Fibroblast of pulmonary artery (primary cell): Measurements from ENCODE around the gene LMNTD2.
"Not testable (repeated sequence)": the region's sequence is repeated elsewhere in the genome, so short reads cannot be mapped to it uniquely, and the experiment has no call there.

Experiments
- DNase-seq: peaks from one replicate; pipeline ENCODE4 v3.0.0-alpha.2; 2010; ENCODE audit warnings: low read depth
- H3K4me3 ChIP-seq: replicated peaks from 2 replicates; pipeline ENCODE4 v1.5.1; 2011; ENCODE audit warnings: low read depth, mild to moderate bottlenecking, control low read depth, low read length, moderate library complexity
- TF ChIP-seq, protein P1 (sequence below): IDR thresholded peaks from 2 replicates; pipeline ENCODE4 v1.5.1; 2011; ENCODE audit warnings: mild to moderate bottlenecking, control low read depth, low read length, inconsistent platforms; ENCODE audit errors: missing control alignments

LMNTD2 gene

DNA sequence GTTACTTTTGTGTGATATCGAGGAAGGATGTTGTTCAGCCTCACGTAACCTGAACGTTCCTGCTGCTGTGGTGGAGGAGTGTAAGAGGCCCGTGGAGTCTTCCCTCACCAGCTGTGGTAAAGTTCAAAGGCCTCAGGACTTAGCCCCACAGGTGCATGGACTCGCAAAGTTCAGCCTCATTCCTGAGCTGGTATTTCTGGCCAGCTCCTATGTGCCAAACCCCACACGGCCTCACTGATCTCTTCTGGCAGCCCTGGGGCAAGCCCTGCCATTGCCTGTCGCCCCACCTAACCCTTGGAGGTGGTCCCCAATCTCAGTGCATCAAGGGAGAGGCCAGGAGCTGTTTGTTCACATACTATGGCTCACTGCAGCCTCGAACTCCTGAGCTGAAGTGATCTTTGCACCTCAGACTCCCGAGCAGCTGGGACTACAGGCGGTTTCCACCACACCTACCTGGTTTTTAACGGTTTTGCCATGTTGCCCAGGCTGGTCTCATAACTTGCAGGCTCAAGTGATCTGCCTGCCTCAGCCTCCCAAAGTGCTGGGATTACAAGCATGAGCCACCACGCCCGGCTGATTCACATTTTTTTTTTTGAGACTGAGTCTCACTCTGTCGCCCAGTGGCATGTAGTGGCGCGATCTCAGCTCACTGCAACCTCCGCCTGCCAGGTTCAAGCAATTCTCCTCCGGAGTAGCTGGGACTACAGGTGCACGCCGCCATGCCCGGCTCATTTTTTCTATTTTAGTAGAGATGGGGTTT is 17.9 kb upstream of the LMNTD2 start:
- H3K4me3 ChIP-seq: peak overlapping the region; percentile 91
- TF ChIP-seq, protein P1, sequence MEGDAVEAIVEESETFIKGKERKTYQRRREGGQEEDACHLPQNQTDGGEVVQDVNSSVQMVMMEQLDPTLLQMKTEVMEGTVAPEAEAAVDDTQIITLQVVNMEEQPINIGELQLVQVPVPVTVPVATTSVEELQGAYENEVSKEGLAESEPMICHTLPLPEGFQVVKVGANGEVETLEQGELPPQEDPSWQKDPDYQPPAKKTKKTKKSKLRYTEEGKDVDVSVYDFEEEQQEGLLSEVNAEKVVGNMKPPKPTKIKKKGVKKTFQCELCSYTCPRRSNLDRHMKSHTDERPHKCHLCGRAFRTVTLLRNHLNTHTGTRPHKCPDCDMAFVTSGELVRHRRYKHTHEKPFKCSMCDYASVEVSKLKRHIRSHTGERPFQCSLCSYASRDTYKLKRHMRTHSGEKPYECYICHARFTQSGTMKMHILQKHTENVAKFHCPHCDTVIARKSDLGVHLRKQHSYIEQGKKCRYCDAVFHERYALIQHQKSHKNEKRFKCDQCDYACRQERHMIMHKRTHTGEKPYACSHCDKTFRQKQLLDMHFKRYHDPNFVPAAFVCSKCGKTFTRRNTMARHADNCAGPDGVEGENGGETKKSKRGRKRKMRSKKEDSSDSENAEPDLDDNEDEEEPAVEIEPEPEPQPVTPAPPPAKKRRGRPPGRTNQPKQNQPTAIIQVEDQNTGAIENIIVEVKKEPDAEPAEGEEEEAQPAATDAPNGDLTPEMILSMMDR: no peak
- DNase-seq: no peak

DNA sequence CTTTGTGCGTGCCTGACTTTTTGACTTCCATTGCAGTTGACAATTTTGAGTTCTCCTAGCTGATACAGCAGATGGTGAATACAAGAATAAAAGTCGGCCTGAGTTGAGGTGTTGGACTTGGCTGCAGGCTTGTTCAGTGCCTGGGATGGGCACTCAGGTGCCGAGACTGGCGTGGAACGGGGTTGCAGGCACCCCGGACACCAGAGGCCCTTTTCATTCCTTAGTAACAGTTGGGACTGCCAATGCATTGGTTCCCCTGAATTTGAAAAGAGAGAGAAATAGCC is 17.0 kb upstream of the LMNTD2 start:
- DNase-seq: no peak
- TF ChIP-seq, protein P1: no peak
- peak overlapping the region; percentile 91 for H3K4me3 ChIP-seq

DNA sequence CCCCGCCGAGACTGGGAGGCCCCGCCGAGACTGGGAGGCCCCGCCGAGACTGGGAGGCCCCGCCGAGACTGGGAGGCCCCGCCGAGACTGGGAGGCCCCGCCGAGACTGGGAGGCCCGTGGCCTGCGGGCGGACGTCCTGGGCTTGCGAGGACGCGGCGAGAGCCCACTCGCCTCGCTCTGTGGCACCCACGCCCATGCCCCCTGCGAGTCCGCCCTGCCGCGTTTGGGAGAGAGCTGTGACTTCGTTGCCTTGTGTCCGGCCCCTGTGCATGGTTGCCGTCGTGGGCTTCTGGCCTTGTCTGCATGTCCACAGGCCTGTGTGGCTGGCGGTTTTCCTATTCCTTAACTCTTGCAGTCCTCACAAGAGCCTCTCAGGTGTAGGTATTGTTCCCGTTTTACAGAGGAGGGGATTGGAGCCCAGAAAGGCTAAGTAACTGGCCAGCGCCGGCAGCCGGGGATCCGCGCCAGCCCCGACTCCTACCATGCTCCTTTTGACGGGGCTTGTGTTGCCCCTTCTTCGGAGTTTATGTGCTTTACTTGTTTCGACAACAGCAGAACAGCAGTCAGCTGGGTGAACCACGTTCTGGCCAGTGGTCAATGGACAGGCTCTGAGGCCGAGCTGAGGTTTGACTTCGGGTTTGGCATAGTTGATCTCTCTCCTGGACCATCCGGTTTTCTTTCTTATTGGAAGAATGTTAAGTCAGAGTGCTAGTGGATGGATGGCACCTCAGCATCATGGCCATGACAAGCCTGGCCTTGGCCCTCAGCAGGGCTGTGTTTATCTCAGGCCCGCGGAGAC is 16.5 kb upstream of the LMNTD2 start:
- peak; percentile 11 for DNase-seq
- TF ChIP-seq, protein P1: no peak
- H3K4me3 ChIP-seq: peak overlapping the region; percentile 91

DNA sequence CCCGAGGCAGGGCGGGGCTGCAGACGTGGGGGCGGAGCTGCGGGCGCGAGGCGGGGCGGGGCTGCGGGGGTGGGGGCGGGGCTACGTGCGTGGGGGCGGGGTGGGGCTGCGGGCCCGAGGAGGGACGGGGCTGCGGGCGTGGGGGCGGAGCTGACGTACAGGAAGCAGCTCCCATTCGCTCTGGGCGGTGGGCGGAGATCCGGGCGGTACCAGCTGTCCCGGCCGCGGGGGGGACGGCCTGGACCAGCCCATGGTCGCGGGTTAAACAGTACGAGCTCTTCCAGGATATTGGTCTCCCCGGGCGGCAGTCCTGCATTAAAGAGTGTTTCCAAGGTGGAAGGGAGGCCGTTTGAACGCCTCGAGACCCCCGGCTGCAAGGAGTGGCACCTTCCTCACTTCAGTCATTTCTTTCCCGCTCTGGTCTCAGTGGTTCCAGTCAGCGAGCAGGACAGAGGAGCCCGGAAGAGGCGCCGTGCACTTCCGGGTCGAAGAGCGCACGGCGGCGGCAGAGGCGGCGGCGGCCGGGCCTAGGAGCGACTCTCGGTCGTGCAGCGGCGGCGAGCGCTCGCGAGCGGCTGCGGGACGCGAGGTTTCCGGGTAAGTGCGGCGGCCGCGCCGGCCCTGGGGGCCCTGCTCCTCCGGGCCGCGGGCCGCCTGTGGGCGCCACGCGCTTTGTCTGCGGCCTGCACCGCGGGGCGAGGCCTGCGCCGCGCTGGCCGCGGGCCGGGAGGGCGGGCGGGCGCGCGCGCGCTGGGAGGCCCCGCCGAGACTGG is 15.6 kb upstream of the LMNTD2 start, which contains the start of gene PHRF1:
TSS of gene PHRF1 (plus strand) at position 475 of the 773 bp plus-strand sequence. CDS start 5,043 bp downstream, outside the sequence.
- peak; percentile 96 for DNase-seq
- peak within 1 kb of the TSS; percentile 91 for H3K4me3 ChIP-seq
- TF ChIP-seq, protein P1: no peak

DNA sequence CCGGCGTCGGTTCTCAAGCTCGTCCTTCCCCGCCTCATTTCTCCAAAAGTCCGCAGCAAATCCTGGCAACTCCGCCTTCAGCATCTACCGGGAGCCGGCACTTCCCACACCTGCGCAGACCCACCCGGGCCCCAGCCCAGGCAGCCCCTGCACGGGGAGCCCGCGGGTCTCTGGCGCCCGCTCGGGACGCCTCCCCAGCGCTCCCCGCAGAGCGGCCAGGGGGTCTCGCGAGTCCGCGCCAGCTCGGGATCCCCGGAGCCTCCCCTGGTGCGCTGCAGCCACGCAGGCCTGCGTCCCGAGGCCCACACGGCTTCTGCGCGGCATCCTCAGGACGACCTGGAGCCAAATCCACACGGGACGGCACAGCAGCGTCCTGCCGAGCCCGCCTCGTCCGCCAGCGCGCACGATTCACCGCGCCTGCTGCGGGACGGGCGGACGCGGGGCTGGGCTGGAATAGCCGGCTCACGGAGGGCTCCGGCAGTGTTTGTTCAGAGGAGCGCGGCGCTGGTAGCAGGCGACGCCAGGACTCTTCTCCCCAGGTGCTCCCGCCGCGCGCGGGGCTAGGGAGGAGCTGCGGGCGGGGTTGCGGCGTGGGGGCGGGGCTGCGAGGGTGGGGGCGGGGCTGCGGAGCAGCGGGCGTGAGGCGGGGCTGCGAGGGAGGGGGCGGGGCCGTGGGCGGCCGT is 14.9 kb upstream of the LMNTD2 start:
- DNase-seq: peak; percentile 10
- H3K4me3 ChIP-seq: peak overlapping the region; percentile 61
- TF ChIP-seq, protein P1: no peak

DNA sequence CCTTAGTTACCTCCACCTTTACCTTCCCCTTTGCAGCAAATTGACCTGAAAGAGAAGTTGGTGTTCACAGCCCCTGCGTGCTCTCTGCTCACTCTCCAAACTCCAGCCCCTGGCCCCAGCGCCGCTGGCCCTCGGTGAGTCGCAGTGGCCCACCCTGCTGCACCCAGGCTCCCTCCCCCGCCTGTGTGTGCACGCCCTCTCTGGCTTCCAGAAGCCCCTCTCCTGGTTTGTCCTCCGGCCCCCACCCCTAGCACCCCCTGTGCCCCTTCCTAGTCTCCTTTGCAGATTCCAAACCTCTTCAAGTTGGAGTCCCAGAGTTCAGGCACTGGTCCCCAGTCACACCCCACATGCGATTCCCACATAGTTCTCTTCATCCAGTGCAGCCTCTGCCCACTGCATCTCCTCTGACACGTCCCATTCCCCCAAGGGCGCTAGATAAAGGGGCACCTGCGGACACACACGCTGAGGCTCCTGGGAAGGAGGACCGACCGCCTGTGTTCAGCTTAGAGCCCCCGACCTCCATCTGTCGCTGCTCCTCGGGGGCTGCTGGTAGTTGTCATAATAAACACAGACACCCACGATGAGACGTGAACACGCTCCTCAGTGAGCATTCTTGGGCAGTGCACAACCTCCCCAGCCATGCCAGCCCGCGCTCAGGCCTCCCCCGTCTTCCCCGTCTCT is 14.2 kb upstream of the LMNTD2 start:
- TF ChIP-seq, protein P1: no peak
- no peak for DNase-seq
- peak overlapping the region; percentile 61 for H3K4me3 ChIP-seq

DNA sequence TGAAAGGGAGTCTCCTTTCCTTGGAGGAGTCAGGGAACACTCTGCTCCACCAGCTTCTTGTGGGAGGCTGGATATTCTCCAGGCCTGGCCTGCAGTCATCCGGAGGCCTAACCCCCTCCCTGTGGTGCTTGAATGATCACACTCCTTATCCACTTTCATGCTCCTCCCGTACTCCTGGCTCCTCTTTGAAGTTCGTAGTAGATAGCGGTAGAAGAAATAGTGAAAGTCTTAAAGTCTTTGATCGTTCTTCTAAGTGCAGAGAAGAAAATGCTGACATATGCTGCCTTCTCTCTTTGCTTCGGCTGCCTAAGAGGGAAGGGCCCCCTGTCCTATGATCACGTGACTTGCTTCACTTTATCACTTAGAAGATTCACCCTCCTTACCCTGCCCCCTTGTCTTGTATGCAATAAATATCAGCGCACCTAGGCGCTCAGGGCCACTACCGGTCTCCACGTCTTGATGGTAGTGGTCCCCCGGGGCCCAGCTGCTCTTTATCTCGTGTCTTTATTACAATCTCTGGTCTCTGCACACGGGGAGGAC is 13.6 kb upstream of the LMNTD2 start:
- not testable (repeated sequence) for H3K4me3 ChIP-seq, DNase-seq
